ENCODE data around the gene GNG7. TPM values are rescaled to one million over a fixed set of nuclear protein-coding genes. Genes with fewer than 3 reads are reported as not detected.
A peak's percentile ranks its signal among the peaks of the same experiment; 100 is the strongest.
"Not testable (repeated sequence)": the region's sequence is repeated elsewhere in the genome, so short reads cannot be mapped to it uniquely, and the experiment has no call there.

The GNG7 gene
- total RNA-seq, 1 donor = 0.45 TPM

DNA sequence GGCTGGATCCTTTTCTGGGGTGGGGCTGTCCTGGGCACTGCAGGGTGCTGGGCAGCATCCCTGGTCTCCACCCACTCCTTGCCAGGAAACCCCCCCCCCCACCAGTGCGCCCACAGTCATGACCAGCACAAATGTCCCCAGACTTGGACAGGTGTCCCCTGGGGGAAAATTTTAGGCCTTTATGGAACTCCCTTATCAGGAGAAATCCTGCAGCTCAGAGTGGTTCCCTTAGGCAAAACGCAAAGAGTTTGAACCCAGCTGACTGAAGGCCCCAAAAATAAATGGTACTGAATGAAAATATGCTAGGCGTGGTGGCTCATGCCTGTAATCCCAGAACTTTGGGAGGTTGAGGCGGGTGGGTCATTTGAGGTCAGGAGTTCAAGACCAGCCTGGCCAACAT, 174.8 kb downstream of the GNG7 start:
- TF ChIP-seq CTCF (IDR thresholded peaks at IDR 0.05; ENCODE audit: insufficient read depth, low read length) = no peak
- no peak for DNase-seq (ENCODE audit: low read depth)

DNA sequence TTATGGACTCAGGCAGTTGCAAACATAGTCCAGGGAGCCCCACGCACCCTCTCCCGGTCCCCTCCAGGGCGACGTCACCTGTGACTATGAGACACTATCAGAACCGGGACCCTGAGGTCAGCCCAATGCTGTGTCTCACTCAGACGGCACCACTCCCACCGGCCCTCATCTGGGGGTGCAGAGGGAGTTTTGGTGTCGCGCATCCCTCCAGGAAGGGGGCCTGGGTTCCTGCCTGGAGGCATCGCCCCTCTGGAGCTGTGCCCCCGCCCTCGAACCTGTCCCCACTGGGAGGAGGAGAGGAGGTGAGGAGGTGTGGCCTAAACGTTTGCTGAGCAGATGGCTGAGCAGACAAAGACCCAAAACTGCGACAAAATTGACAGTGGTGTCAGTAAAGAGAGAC, 175.3 kb downstream of the GNG7 start:
- DNase-seq (ENCODE audit: low read depth) = no peak
- no peak overlapping the region for H3K4me3 ChIP-seq (ENCODE audit: low read depth, low read length)
- no peak for TF ChIP-seq CTCF (IDR thresholded peaks at IDR 0.05; ENCODE audit: insufficient read depth, low read length)

More for the DNA sequence above, 174.8 kb downstream of the GNG7 start:
- H3K4me3 ChIP-seq (ENCODE audit: low read depth, low read length) = no peak overlapping the region

- TF ChIP-seq CTCF (IDR thresholded peaks at IDR 0.05; ENCODE audit: insufficient read depth, low read length) = no peak
- H3K4me3 ChIP-seq (ENCODE audit: low read depth, low read length) = peak overlapping the region; percentile 4
- DNase-seq (ENCODE audit: low read depth) = peak; percentile 51
Measured at GRCh38 chr19:2524840-2525723, 177.4 kb downstream of the GNG7 start.

DNA sequence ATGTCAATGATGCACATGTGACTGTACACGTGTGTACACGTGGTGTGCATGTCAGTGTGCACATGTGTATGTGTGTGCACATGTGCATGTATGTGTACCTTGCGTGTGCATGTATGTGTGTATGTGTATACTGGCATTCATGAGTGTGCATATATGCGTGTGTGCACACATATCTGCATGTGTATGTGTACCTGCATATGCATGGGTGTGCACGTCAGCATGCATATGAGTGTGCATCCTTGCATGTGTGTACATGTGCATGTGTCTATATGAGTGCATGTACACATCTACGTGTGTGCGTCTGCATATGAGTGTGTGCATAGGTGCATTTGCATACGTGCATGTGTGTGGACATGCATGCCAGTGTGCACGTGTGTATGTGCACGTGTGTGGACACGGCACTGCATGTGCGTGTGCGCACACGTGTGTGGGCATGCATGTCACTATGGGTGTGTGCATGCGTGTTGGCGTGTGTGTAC, 178.1 kb downstream of the GNG7 start:
- H3K4me3 ChIP-seq (ENCODE audit: low read depth, low read length) = no peak overlapping the region
- TF ChIP-seq CTCF (IDR thresholded peaks at IDR 0.05; ENCODE audit: insufficient read depth, low read length) = no peak
- no peak for DNase-seq (ENCODE audit: low read depth)

GRCh38 chr19:2523630-2524311, 178.7 kb downstream of the GNG7 start:
- DNase-seq (ENCODE audit: low read depth) = peak; percentile 79
- H3K4me3 ChIP-seq (ENCODE audit: low read depth, low read length) = no peak overlapping the region
- peak; percentile 63 for TF ChIP-seq CTCF (IDR thresholded peaks at IDR 0.05; ENCODE audit: insufficient read depth, low read length)

DNA sequence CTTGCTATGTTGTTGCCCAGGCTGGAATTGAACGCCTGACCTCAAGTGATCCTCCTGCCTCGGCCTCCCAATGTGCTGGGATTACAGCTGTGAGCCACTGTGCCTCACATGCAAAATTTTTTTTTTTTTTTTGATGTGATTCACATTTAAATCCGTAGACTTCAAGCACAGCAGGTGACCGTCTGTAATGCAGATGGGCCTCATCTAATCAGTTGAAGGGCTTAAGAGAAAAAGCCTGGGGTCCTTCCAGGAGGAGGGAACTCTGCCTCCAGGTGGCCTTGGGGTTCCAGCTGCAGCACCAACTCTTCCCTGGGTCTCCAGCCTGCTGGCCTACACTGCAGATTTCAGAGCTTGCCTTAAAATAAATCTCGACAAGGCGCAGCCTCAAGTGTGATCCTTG, 183.0 kb downstream of the GNG7 start:
- TF ChIP-seq CTCF (IDR thresholded peaks at IDR 0.05; ENCODE audit: insufficient read depth, low read length) = no peak
- H3K4me3 ChIP-seq (ENCODE audit: low read depth, low read length) = no peak overlapping the region
- DNase-seq (ENCODE audit: low read depth) = no peak

GRCh38 chr19:2518856-2519255, 183.6 kb downstream of the GNG7 start:
- H3K4me3 ChIP-seq (ENCODE audit: low read depth, low read length); DNase-seq (ENCODE audit: low read depth): not testable (repeated sequence)

All from fibroblast of the aortic adventitia (primary cell).